GM18507 (cell line): Measurements from ENCODE around the gene NCAPD2.
"Not testable (repeated sequence)": the region's sequence is repeated elsewhere in the genome, so short reads cannot be mapped to it uniquely, and the experiment has no call there.

Experiments
- DNase-seq: peaks from one replicate; pipeline ENCODE4 v3.0.0; 2011; ENCODE audit warnings: low read depth; ENCODE audit not compliant: insufficient read length; ENCODE audit errors: extremely low spot score
- FAIRE-seq: peaks from 2 replicates; lab custom pipeline; 2011; peaks lifted over from hg19 to GRCh38; lab: Jason Lieb, UNC

The NCAPD2 gene

DNA sequence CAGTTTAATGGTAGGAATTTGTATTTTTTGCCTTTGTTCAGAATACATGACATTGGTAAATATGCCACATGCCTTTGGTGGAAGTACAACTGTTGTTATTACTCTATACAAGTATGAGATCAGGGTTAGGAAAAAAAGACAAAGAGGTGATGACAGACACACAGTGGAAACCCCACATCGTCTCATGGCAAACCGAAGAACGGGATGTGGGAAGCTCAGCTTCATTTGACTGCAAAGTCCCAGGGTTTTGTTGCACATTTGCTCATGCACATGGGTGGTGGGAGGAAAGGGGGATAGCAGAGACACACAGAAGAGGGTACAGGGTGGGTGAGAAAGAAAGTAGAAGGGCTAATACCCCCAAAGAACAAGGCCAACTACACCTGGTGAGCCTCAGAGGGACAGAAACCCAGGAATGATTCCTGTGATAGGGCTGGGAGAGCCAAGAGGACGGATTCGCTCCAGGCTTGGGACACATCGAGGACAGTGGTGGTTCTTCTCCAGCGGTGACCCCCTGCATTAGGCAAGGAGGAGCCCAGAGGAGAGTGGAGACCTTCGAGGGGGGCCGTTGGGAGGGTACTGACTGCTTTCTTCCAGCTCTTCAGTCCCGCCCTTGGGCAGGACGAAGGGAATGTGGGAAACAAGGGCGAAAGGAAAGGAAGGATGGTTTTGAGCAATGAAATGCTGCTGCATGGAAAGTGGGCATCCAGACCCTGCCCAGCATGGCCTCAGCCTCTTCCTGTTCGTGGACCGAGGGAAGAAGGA lies 31.5 kb upstream of the NCAPD2 start:
- DNase-seq (no peak), FAIRE-seq (no peak)

DNA sequence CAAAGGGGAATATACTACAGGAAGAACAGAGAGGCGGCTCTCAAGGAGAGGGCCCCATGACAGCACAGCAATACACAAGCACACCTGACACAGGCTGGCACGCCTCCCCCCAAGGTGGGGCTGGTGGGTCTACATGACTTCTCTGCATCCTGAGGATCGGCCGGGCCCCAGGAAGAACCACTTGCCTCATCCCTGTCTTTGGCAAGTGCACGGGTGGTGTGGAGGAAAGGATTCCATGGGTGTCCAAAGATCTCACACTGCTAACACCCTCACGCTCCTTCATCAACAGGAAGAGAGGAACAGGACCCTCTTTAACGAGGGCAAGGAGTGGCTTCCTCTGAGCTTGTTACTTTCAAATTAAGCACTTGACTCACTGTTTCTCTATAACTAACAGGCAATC lies 30.7 kb upstream of the NCAPD2 start:
- DNase-seq = no peak
- no peak for FAIRE-seq

DNA sequence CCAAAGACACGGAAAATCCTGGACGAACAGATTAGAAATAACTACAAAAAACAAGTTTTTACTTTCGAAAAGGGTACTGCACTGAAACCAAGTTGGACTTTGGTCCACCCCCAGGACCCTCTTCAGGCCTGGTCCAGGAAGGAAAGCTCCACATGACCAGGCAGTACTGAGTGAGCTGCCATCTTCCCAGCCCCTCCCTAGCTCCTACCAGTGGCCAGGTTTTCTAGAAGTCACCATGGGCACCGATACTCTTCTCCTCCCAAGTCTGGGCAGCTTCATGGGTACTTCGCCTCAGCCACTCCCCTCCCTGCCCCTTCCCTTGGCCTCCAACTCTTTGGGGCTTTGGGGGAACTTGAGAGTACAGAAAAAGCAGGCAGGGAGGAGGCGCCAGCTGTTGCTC lies 30.0 kb upstream of the NCAPD2 start:
- FAIRE-seq = no peak

DNA sequence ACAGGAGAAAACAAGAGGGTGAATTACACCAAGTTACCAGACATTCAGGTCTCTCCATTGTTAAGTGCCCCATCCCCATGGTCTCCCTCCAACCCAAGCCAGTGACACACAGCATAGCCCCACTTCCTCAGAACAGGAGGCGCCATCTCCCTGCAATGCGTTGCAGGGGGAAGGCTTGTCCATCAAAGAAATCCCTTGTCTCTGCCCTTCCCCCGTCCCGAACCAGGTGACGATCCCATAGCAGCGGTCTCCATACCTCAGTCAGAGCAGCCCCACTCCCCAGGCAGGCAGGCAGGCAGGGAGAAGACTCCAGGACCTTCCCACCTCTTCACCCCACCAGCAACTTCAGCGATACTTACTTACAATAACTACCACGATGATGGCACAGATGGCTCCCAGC lies 29.4 kb upstream of the NCAPD2 start:
- FAIRE-seq = no peak
- no peak for DNase-seq

More for the DNA sequence above, 30.0 kb upstream of the NCAPD2 start:
- no peak for DNase-seq

DNA sequence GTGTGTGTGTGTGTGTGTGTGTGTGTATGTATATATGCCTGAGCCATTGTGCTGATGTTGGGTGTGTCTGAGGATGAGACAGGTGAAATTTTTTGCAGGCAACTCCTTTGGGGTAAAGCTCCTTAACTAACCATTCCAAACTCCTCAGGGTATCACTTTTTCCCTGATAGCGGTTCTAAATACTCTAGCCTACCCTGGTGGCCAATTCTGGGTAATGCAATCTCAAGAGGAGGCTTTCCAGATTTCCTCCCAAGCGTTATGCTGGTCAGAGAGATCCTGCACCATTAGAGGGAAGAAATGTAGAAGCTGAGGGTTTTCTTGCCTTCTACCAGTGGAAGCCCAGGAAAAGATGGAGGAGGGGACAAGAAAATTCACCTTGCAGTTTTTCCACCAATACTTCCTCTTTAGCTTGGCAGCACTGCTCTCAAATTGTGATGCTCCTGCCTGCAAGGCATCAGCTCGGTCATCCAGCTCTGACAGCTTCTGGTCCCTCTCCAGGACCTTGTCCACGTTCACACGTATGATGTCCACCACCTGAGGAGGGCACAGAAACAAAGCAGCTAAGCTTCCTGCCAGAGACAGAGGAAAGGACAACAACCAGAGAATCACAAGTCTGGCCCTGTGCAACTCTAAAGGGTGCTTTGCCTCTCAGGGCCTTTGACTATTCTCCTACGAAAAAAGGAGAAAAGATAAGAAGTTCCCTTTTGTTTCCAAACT lies 28.3 kb upstream of the NCAPD2 start:
- peak; percentile 50 for FAIRE-seq
- no peak for DNase-seq

DNA sequence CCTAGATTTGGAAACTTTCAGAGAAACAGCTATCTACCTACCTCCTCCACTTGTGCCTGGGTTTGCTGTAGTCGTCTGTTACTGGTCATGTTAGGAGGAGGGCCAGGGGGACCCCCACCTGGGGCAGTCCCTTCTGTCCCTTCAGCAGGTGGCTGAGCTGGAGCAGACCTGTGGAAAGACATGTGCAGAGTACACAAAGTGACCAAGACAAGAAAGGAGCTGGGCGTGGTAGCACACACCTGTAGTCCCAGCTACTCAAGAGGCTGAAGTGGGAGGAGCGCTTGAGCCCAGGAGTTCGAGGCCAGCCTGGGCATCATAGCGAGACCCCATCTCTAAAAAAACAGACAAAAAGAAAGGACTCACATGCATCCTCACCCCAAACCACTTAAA lies 27.7 kb upstream of the NCAPD2 start:
- no peak for DNase-seq
- FAIRE-seq = no peak

DNA sequence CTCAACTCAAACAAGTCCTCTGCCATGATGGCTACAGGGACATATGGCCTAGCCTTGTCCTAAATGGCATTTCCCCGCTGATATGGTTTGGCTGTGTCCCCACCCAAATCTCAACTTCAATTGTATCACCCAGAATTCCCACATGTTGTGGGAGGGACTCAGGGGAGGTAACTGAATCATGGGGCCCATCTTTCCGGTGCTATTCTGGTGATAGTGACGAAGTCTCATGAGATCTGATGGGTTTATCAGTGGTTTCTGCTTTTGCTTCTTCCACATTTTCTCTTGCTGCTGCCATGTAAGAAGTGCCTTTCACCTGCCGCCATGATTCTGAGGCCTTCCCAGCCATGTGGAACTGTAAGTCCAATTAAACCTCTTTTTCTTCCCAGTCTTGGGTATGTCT lies 27.2 kb upstream of the NCAPD2 start:
- DNase-seq, FAIRE-seq: not testable (repeated sequence)

DNA sequence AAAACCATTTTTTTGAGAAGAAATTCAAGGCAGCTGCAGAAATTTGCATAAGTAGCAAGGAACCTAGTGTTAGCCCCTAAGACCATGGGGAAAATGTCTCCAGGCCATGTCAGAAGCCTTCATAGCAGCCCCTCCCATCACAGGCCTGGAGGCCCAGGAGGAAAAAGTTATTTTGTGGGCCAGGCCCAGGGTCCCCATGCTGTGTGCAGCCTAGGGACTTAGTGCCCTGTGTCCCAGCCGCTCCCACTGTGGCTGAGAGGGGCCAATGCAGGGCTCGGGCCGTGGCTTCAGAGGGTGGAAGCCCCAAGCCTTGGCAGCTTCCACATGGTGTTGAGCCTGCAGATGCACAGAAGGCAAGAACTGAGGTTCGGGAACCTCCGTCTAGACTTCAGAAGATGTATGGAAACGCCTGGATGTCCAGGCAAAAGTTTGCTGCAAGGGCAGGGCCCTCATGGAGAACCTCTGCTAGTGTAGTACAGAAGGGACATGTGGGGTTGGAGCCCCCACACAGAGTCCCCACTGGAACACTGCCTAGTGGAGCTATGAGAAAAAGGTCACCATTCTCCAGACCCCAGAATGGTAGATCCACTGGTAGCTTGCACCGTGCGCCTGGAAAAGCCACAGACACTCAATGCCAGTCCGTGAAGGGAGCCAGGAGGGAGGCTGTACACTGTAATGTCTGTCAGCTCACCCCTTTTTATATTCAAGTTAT lies 26.2 kb upstream of the NCAPD2 start:
- not testable (repeated sequence) for FAIRE-seq, DNase-seq

DNA sequence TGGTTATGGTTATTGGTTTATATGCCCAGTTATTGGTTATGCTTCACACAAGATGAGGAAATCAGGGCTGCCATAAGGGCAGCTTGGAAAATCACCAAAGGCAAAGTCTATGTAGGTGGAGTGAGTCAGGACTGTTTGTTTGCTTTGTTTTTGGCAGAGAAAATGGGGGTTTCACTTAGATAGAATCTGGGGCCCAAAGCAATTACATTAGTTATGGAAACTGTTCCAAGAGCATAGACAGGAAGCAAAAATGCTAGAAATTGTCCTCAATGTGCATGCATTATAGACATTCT lies 25.7 kb upstream of the NCAPD2 start:
- FAIRE-seq (no peak), DNase-seq (no peak)

DNA sequence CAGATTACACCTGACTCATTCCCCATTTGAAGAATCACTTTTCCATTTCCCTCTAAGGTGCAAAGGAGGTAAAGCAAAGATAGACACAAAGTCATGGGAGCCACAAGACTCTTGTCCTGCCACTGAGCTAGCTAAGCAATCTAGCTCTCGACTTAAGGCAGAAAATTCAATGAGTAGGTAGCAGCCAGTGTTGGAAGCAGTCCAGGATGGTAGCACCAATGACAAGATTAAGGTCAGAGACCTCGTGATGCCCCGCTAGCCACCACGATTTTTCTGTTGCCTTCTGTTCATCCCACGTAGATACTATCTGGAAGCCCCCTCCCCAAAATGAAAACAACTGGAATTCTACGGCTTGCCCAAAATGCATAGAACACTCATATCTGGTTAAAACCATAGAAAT lies 24.8 kb upstream of the NCAPD2 start:
- no peak for DNase-seq
- no peak for FAIRE-seq

DNA sequence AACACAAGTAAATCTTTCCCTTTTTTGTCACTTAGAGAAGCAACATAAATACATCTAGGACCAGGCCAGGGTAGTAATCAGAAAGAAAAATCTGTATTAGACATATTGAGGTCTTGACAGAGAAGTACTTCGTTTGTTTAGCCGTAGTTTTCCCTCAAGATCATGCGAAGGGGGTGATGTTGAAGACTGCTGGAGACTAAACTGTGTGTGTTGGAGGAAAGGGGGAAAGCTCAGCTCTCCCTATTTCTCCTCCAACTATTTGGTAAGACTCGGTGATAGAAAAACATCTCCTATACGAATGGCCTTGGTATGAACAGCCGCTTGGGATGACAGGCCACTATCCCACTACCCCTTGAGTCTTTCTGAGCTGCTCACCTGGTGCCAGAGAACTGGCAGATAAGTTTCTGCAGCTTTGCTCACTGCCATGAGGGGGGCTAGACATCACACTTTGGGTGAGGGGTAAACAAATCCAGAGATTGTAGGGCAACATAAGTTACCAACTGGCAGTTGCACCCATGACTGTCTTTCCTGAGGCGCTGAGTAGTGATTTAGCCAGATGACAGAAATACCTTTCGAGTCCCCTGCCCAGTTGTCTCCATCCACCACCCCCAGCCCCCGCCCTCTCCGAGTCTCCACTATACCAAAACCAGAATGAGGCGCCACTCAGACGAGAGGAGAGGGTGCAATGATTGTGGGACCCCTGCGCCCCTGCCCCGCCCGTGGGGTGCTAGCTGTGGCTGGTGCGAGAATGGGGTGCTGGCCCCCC lies 24.1 kb upstream of the NCAPD2 start:
- DNase-seq (no peak), FAIRE-seq (no peak)

DNA sequence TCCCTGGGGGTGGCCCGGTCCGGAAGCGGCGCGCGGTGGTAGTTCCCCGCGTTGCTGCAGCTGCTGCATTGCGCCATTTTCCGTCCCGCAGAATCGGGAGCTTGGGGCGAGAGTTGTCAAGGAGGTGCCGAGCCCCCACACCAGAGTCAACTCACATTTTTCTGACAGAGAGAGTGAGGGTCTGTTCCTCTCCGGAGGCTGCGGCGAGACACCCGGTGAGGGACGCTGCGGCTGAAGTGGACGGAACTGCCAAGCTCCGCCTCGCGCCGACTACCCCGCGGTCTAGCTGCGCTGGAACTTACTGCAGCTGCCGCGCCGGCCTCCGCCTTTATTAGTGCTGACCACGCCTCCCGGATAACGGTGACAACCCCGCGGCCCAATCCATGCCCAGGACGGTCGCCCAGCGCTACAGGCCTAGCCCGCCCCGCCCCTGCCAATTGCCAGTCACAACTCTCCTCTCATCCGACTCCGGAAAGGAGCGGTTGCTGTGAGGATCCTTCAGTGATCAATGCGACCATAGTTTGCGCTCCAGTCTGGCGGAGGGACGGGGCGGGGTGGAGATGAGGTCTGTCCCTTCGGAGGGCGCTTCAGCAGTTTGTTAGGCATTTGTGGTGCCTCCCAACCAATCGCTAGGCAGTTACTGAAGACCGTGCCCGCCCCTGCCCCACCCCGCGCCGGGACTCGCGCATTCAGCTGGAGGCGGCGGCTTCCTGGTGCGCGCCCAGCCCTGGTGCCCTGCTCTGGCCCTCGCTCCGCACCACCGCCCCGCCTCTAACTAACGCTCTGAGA lies 23.3 kb upstream of the NCAPD2 start, which contains the start of gene VAMP1:
TSS of gene VAMP1 (minus strand) at position 303 of the 789 bp plus-strand sequence. CDS start at position 157, 146 bp downstream.
- peak; percentile 98 for FAIRE-seq

DNA sequence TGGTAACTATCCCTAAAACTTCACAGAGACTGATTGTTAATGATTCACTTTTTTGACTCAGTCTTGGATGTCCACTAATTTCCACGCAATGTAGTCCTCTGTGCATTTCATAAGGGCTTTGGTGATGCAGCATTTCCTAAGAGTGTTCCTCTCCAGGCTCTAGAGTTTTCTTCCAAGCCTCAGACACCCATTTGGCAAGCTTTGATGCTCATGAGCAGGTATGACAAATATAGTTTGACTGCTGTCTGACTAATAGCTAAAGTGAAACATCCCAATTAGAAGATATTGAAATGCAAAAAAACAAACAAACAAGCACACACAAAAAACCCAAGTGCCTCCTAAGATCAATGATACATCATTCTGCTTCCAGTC lies 21.9 kb upstream of the NCAPD2 start:
- FAIRE-seq = no peak

More for the DNA sequence above, 23.3 kb upstream of the NCAPD2 start, which contains the start of gene VAMP1:
- DNase-seq = peak; percentile 90

DNA sequence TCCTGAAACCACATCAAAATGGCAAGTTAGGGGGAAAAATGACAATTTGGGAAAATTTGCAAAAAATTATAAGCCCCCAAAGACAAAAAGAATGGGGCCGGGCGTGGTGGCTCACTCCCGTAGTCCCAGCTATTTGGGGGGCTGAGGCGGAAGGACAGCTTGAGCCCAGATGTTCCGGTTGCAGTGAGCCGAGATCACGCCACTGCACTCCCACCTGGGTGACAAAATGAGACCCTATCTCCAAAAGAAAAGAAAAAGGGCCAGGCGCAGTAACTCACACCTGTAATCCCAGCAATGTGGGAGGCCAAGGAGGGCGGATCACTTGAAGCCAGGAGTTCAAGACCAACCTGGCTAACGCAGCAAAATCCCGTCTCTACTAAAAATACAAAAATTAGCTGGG lies 21.4 kb upstream of the NCAPD2 start:
- DNase-seq = no peak
- no peak for FAIRE-seq

More for the DNA sequence above, 21.9 kb upstream of the NCAPD2 start:
- DNase-seq = no peak

DNA sequence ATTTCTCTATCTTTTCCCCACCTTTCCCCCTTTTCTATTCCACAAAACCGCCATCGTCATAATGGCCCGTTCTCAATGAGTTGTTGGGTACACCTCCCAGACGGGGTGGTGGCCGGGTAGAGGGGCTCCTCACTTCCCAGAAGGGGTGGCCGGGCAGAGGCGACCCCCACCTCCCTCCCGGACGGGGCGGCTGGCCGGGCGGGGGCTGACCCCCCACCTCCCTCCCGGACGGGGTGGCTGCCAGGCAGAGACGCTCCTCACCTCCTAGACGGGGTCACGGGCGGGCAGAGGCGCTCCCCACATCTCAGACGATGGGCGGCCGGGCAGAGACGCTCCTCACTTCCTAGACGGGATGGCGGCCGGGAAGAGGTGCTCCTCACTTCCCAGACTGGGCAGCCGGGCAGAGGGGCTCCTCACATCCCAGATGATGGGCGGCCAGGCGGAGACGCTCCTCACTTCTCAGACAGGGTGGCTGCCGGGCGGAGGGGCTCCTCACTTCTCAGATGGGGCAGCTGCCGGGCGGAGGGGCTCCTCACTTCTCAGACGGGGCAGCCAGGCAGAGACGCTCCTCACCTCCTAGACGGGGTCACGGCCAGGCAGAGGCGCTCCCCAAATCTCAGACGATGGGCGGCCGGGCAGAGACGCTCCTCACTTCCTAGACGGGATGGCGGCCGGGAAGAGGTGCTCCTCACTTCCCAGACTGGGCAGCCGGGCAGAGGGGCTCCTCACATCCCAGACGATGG lies 18.5 kb upstream of the NCAPD2 start:
- not testable (repeated sequence) for DNase-seq, FAIRE-seq

DNA sequence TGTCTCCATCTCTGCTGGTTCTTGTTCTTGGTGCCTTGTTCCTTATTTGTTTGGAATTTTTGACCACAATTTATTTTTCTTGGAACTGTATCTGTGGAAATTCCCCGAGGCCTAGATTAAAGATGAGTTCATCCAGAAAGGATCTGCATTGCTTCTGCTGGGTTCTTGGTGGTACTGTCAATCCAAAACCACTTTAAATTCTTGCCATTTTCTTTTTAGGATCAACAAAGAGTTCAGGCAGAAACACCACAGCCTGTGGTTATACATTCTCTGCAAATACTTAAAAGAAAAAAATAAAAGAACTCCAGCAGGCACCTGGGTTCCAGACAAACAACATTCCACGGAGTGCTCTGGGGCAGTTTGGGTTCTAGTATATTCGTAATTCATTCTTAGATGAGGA lies 17.4 kb upstream of the NCAPD2 start:
- no peak for FAIRE-seq
- no peak for DNase-seq

DNA sequence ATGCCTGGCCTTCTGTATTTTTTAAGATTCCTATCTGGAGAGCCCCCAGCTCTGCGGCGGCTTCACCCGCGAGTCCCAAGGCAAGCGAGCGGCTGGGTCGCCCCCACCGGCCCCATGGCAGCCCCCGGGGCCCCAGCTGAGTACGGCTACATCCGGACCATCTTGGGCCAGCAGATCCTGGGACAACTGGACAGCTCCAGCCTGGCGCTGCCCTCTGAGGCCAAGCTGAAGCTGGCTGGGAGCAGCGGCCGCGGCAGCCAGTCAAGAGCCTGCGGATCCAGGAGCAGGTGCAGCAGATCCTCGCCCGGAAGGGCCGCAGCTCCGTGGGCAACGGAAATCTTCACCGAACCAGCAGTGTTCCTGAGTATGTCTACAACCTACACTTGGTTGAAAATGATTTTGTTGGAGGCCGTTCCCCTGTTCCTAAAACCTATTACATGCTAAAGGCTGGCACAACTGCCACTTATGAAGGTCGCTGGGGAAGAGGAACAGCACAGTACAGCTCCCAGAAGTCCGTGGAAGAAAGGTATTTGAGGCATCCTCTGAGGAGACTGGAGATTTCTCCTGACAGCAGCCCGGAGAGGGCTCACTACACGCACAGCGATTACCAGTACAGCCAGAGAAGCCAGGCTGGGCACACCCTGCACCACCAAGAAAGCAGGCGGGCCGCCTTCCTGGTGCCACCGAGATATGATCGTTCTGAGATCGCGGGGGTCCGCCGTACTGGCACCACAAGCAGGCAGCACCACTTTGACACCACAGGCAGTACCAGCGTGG lies 16.1 kb upstream of the NCAPD2 start:
- not testable (repeated sequence) for DNase-seq, FAIRE-seq

DNA sequence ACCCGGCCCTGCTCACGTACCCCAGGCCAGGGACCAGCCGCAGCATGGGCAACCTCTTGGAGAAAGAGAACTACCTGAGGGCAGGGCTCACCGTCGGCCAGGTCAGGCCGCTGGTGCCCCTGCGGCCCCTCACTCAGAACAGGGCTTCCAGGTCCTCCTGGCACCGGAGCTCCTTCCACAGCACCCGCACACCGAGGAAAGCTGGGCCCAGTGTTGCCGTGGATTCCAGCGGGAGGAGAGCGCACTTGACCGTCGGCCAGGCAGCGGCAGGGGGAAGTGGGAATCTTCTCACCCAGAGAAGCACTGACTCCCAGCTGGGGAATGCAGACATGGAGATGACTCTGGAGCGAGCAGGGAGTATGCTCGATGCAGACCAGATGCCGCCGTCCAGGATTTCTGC lies 15.5 kb upstream of the NCAPD2 start:
- no peak for DNase-seq
- FAIRE-seq = no peak
